Islet of Langerhans (tissue), 1 donor: ENCODE results near the gene JAZF1.
A peak's percentile ranks its signal among the peaks of the same experiment; 100 is the strongest.

Experiments
- FAIRE-seq: peaks from one replicate; lab custom pipeline; 2011; peaks lifted over from hg19 to GRCh38; lab: Jason Lieb, UNC

Gene JAZF1

DNA sequence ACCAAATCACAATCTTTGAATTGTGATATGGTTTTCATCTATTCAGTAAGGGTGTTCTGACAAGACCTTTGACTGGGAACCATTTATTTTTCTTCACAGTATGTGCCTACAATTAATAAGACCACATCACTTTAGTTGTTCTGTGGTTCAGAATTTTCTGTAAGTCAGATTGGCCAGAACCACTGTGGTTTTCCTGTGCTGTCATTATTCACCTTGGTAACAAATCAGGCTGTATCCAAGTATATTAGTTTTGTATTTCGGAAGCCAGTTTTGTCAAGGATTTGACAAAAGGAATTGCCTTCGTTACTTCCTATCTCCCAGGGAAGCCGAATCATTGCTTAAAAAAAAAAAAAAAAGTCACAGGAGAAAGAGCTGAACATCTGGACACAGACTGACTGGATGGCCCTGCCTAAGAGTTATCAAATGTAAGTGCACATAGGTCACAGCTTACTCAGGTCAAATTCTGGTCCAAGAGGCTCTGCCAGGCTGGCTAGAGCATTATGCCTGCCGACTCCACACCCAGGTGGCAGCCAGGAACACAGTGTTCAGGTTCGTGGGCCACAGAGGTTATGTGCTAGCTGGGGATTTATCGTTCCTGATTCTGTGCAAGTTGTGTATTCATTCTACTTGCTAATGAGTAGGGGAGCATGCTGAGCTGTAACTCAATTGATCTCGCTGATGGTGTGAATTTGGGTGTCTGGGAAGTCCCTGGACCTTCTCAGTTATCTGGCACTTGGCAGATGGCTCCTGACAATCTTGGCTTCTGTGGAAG, 175.3 kb downstream of the JAZF1 start:
- FAIRE-seq, result no peak

DNA sequence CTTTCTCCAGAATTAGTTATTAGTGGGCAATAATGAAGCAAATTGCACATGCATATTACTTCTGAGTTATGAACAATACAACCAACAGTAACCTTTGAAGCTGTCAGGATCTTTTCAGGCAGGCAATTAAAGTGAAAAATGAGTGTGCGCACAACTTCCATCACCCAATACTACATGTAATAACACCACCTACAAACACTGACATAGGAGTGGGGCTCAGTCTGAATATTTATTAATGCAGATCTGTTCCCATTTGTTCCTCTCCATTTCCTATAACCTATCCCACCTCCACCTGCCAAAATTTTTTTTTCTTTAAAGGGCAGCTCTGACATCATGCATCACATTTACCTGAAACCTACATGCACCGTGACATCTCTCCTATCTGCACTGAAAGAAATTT, 177.2 kb downstream of the JAZF1 start:
- FAIRE-seq, result no peak

DNA sequence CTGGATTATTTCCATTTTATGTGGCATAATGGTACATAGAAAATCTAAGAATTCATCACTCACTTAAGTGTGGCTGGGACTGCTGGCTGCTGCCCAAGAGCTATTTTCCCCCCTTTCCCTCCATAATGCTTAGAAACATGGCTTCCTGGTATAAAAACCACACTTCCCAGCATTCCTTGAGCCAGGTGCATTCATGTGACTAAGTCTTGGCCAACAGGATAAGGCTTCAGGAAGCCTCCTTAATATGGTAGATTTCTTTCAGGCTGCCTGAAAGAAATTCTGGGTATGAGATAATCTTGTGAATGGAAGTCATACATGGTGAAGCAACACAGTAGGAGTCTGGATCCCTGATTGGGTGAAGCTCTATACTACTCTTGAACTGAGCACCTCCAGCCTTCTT, 178.0 kb downstream of the JAZF1 start:
- no peak for FAIRE-seq

DNA sequence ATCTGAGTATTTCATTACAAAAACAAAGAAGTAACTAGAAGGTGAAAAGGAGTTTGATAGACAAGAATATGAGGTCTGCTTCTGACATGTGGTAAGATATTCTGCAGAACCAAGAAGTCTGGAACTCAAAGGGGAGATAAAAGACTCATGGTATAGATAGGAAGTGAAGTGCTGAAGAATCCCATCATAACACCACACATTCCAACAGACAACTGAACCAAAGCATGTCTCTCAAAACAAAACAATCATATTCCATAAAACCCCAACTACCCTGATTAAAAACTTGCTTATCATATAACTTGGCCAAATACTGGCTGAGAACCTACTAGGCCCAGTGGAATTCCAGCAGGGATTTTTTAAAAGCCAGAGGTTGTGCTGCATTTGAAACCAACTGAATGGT, 178.7 kb downstream of the JAZF1 start:
- no peak for FAIRE-seq

- FAIRE-seq, result no peak
These were observed 180.8 kb downstream of the JAZF1 start for GRCh38 chr7:27999829-28000228.

DNA sequence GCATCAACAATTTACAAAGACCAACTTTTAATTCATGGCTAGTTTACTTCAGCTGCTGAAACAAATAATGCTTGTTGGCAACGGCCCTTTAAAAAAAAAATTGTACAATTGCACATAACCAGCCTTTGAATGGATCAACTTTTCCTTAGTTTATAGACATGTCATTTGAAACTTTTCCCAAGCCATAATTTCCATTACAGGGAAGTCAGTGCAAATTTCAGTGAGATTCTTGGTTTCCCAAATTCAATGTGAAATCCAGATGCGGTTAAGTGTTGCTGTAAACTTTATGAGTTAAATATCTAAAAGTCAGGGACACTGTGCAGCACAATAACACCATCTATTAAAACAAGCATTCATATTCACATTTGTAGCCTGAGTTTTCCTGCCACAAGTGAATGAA, 182.2 kb downstream of the JAZF1 start:
- no peak for FAIRE-seq

DNA sequence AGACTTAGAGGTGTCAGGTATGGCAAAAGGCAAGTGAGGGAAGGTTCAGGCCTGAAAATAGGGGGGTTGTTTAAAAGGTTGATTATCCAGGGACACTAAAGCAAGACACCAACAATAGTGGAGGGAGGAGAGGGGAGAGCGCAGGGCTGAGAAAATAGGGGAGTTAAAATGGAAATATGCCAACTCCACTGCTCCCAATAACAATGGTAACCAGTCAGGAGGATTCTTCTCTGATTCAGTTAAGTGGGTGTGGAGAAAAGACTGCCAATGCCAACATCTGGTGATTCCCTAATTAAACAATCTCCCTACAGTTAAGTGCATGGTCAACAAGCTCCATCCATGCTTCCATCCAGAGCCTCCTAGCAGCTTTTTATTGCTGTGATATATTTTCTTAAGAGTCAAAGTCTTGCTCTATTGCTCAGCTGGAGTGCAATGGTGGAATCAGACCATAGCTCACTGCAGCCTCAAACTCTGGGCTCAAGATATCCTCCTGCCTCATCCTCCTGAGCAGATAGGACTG, 183.3 kb downstream of the JAZF1 start:
- FAIRE-seq, result no peak

DNA sequence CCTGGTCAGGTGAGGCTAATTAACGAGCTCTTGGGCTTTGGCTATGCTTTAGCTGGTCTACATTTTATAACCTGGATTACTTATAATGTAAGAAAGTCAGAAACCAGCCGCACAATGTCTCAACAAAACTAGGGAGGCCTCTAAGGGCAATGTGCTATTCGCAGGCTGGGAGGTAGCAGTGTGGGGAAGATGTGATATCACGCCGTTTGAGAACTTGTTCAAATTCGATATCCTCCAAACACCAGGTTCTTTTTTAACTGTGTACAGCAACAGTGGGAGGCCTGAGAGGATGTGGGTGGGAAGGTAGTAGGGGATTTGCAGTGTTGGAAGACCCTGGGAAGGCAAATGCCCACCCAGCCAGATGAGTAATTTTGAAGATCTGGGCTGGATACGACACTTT, 184.5 kb downstream of the JAZF1 start:
- FAIRE-seq, result no peak

DNA sequence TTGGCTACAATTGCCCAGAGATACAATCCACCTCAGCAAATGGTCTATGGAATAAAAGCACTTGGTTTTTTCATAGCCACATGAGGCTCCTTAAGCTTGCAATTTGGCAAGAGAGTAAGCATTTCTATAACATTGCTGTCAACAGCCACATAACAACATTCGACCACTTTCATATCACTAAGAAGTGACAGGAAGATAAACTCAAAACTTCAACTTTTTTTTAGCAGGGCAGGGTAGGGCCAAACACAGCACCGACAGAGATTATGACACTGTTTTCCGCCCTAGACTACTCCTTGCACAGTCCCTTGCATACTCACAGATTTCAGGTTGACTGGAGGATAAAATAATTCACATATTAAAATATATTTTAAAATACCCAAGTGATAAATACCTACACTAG, 185.4 kb downstream of the JAZF1 start:
- FAIRE-seq, result no peak

- peak; percentile 60 for FAIRE-seq
These were observed 186.0 kb downstream of the JAZF1 start for GRCh38 chr7:27994639-27995038.

GRCh38 chr7:27992755-27993493, 187.7 kb downstream of the JAZF1 start:
- no peak for FAIRE-seq

DNA sequence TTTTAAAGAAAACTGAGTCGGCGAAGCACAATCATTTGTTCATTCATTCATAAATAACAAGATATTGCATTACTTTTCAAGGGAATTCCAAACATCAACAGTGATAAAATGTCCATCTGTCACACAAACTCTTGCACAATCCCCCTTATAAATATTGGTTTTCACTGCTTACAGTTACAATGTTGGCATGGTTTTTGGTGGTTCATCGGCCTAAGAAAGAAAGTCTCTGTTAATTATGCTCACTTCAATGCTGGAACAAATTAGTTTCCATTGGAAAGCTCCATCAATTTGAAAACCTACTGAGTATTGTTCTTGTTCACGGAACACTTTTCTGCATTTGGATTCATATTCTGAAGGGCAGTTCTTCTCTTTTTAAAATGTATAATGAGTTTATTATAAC, 188.5 kb downstream of the JAZF1 start:
- FAIRE-seq, result no peak

DNA sequence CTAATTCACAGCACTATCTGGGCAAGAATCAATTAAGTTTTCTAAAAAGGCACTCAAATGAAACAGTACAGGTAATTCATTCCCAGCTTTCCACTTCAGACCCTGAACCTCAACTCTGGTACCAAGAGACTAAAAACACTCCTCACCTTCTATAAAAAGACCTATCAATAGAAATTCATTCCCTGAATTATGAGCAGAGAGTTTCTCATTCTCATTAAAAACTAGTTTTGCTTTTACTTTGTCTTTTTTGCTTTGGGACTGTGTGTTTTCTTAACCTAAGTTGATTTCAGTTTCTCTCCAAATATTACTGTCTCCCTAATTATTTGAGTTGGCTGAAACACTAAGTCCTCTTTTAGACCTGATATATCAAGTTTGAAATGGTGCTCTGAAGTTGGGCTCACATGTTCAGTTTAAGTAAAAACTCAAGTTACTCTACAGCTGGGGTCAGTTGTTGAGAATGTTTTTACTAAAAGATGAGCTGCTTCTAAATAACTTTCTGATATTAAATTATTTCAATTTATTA, 189.5 kb downstream of the JAZF1 start:
- FAIRE-seq, result no peak

GRCh38 chr7:27976531-27976930, 204.1 kb downstream of the JAZF1 start:
- FAIRE-seq, result no peak

DNA sequence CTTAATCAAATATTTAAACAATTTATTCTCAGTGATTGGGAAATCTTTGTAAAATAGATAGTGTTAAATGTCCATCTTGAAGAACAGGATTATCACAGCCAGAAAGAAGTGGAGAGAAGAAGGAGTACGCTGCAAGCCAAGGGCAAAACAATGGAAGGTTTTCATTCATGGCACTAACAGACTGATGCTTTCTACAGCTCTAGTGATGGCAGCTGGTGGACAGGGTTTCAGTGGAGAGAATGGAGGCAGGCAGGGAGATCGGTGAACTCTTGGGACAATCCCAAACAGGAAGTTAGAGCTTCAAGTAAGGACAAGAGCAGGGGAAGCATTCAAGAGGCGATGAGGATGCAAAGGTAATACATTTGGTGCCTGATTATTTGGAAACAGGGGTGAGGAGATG, 207.0 kb downstream of the JAZF1 start:
- FAIRE-seq, result no peak

- FAIRE-seq, result no peak
These were observed 208.3 kb downstream of the JAZF1 start for GRCh38 chr7:27972276-27972675.

GRCh38 chr7:27971171-27971812, 209.3 kb downstream of the JAZF1 start:
- no peak for FAIRE-seq

- FAIRE-seq, result no peak
These were observed 210.2 kb downstream of the JAZF1 start for GRCh38 chr7:27970350-27970749.

- FAIRE-seq, result no peak
These were observed 211.2 kb downstream of the JAZF1 start for GRCh38 chr7:27969346-27969745.

- FAIRE-seq, result no peak
These were observed 213.0 kb downstream of the JAZF1 start for GRCh38 chr7:27967639-27968038.

- no peak for FAIRE-seq
These were observed 214.3 kb downstream of the JAZF1 start for GRCh38 chr7:27966219-27966780.

DNA sequence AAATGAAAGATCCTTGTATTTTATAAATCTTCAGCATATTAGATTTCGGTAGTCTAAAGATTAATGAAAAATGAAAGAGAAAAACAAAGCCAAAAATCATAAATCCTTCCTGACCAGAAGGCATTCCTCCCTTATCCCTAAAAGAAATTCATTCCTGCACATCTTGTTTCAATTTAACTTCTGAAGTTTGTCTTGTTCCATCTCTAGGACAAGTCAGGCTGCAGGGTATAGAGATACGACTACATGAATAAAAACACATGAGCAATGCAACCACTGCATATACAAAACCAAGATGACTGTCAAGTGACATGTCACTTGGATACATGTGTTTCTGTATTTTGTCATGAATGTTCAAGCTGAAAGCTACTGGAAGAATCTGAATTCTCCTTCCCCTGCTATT, 214.9 kb downstream of the JAZF1 start:
- FAIRE-seq, result no peak

GRCh38 chr7:27964820-27965219, 215.8 kb downstream of the JAZF1 start:
- no peak for FAIRE-seq
